GM18526 (cell line): Measurements from ENCODE around the gene SHC4.

Source experiments
- POLR2A ChIP-seq: IDR thresholded peaks from 3 replicates; pipeline ENCODE4 v1.6.1; 2011; ENCODE audit not compliant: insufficient read length; ENCODE audit errors: extremely low read depth

The SHC4 gene

GRCh38 chr15:48856942-48857341 is 106.8 kb downstream of the SHC4 start:
- TF ChIP-seq POLR2A = no peak

GRCh38 chr15:48855501-48856440 is 107.9 kb downstream of the SHC4 start:
- TF ChIP-seq POLR2A = no peak

DNA sequence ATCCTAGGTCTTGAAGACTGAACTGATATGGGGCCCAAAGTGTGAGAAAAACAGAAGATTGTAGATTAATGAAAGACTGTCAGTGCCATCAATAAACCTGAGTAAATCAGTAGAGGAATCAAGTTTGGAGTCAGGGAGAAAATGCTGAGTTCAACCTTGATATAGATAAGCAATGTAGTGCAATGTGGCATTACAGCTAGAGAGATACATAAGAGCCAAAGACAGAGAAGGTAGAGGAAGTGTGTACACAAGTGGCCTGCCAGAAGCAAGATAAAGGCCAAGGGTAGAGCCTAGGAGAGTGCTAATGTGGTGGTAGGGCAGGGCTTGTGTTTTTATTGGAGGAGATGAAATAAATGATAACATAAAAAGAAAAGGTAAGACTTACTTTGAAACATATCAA is 111.8 kb downstream of the SHC4 start:
- TF ChIP-seq POLR2A = no peak

DNA sequence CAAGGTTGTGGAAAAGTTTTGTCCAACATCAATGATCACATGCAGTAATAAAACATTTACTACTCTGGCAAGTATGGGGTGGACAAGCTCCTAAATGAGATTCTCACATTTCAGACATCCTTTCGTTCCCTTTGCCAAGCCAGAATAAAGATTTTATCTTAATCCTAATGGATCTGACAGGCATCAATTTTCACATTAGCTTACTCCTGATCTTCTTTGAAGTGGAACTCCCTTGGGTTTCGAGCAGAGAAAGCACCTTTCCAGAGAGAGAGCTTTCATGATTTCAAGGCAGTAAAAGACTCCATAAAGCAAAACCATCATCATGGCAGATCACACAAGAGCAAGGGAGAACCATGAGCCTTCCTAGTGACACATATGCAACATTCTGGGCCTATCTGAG is 113.1 kb downstream of the SHC4 start:
- TF ChIP-seq POLR2A = no peak

- no peak for TF ChIP-seq POLR2A
Observed at GRCh38 chr15:48845123-48845522, 118.6 kb downstream of the SHC4 start.

GRCh38 chr15:48842501-48842900 is 121.2 kb downstream of the SHC4 start:
- TF ChIP-seq POLR2A = no peak

GRCh38 chr15:48834756-48835155 is 129.0 kb downstream of the SHC4 start:
- no peak for TF ChIP-seq POLR2A

DNA sequence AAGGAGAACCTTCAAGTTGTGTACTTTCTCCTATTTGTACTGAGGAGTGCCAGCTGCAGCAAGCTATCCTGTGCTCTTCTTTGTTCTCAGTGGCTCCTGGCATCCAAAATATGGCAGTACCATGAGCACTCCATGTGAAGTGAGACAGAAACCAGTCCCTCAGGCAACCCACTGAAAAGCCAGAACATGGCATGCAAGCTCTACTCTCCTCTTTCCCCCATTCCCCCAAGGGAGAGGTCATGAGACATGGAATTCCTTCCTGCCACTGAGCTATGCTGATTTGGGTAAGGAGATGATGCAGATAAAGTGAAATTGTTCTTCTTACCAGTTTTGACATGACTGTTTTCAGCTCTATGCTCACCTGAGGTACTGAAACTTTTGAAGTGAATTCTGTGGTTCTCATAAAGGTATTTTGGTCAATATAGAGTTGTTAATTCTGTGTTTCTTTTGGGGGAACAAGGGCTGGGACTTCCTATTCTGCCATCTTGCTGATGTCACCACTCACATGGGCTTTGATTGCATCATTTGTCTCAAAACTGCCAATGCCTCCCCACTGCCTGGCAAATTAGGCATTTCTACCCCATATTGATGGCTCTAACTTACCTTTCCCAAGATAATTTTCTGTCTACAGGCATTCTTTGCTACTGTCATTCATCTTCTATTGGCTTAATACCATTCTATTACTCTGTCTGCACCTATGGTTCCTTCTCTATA is 130.0 kb downstream of the SHC4 start:
- no peak for TF ChIP-seq POLR2A

DNA sequence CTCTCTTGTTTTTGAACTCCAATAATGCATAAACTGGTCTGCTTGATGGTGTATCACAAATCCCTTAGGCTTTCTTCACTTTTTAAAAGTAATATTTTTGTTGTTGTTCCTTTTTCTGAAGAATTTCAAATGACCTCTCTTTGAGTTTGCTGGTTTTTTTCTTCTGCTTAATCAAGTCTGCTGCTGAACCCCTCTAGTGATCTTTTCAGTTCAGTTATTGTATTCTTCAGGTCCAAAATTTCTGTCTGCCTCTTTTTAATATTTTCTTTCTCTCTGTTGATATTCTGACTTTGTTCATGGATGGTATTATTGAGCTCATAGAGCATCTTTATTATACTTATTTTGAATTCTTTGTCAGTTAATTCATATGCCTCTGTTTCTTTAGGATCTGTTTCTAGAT is 131.1 kb downstream of the SHC4 start:
- TF ChIP-seq POLR2A = no peak

DNA sequence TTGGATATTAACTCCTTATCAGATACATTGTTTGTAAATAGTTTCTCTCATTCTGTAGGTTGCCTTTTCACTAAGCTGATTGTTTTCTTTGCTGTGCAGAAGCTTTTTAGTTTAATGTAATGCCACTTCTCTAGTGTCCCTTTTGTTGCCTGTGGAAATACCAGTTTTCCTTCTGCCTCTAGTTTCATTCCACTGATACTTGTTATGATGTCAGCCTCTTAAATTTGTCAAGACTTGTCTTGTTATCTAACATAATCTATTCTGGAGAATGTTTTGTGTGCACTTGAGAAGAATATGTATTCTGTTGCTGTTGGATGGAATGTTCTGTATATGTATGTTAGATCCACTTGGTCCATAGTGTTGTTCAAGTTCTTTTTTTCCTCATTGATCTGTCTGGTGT is 134.8 kb downstream of the SHC4 start:
- TF ChIP-seq POLR2A = no peak

DNA sequence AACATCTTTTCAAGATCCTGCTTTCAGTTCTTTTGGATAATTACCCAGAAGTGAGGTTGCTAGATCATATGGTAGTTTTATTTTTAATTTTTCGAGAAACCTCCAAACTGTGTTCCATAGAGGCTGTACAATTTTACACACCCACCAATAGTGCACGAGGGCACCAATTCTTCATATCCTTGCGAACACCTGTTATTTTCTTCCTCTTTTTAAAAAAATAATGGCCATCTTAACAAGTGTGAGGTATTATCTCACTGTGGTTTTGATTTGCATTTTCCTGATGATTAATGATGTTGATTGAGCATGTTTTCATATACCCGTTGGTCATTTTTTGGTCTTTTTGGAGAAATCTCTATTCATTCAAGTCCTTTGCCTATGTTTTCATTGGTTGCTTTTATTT is 135.2 kb downstream of the SHC4 start:
- TF ChIP-seq POLR2A = no peak

GRCh38 chr15:48825075-48825474 is 138.6 kb downstream of the SHC4 start:
- TF ChIP-seq POLR2A = no peak

DNA sequence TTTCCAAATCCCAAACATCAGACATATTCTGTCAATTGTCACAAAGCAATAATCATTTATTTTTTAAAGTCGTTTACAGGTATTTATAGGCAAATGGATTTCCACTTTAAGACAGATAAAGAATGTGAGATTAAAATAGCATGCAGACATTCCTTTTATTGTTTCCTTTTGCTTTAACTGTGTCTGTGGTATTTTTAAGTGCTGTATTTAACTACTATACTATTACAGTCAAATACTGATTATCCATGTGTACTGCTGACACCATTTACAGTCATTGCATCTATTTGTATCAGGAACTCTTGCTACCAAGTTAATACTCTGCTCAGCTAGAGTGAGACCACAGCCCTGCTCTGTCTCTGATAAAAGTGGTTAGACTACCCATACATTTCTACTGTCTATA is 140.0 kb downstream of the SHC4 start:
- TF ChIP-seq POLR2A = no peak

DNA sequence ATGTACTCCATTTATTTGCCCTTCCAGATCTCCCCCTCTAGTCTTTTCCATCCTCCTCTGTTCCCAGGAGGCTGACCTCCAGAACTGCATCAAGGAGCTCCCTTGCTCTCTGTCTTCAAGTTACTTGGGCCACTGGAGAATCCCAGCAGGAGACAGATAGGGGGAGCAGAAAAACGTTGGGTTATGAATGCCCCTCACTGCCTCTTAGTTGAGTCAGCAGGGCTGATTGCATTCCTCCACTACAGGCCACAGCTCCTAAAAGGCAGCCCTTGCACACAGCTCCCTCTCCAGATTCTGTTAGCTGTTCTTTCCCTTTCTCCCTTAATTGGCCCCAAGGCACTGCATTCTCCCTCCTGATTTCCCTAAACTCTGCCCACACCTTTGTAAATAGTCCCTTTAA is 140.5 kb downstream of the SHC4 start:
- no peak for TF ChIP-seq POLR2A

DNA sequence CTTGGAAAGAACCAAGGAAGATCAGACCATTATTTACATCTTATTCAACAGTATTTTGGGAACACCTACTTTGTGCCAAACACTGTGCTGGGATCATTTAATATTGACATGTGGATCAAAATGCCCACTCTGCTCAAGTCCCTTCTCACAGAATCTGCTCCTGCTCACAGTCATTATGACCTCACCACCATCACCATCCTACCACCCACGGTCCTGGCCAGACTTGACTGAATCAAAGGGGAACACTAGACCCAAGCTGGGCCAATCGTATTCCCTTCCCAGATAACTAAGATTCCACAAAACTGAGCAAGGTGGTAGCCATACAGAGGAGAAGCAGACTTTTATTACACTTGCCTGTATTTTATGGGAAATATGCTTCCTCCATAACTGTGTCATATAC is 149.4 kb downstream of the SHC4 start:
- TF ChIP-seq POLR2A = no peak

- TF ChIP-seq POLR2A = no peak
Observed at GRCh38 chr15:48811325-48811958, 152.3 kb downstream of the SHC4 start.
